K562 (cell line): ENCODE results near the gene MED15. TPM values are rescaled to one million over a fixed set of nuclear protein-coding genes. Genes with fewer than 3 reads are reported as not detected.

ENCODE experiments used
- ATAC-seq: fragments of 200-7000 bp; cut with Tn5 transposase; 3 replicates; pipeline ENCODE4 v1.9.1; 2020; ENCODE audit warnings: moderate library complexity
- BruUV-seq: library from RNA; stranded (reverse); fragments of 400-500 nt; replicated peaks from 2 replicates; lab custom pipeline; 2021; lab: Mats Ljungman, UMichigan
- CTCF ChIA-PET: fragments of 300-600 bp; formaldehyde crosslinking; extraction: SDS; loops from one replicate; lab custom pipeline; 2021; ENCODE audit warnings: low intra/inter-chr PET ratio; lab: Yijun Ruan, JAX
- POLR2A ChIA-PET: fragments of 300-600, 350-650 bp; sonication (Branson Sonifier 250); formaldehyde crosslinking; extraction: SDS; loops from one replicate; lab custom pipeline; 2021; ENCODE audit warnings: antibody characterized with exemption, inconsistent platforms; lab: Yijun Ruan, JAX
- DNase-seq, 4 experiments: peaks; one replicate each; pipeline versions ENCODE4 v3.0.0 to v3.0.0-alpha.2; 2011 to 2018; ENCODE audit warnings: low spot score in 3 of 4, mixed read lengths in 3 of 4; ENCODE audit errors: extremely low read depth in 1 of 4
- FAIRE-seq: peaks from 2 replicates; lab custom pipeline; 2011; peaks lifted over from hg19 to GRCh38; lab: Jason Lieb, UNC
- H2AFZ ChIP-seq: 2 replicates; pipeline ENCODE4 v1.6.0; 2011; ENCODE audit warnings: low read depth, low read length, control low read depth, inconsistent platforms
- H3K27ac ChIP-seq: fragments of 200-600 bp; 3 replicates; pipeline ENCODE4 v1.8.0; 2011; ENCODE audit warnings: low read depth, mild to moderate bottlenecking, control low read depth, inconsistent platforms, low read length, moderate library complexity, mixed read lengths; ENCODE audit errors: extremely low read depth
- H3K27me3 ChIP-seq, 2 experiments: fragments of 300-600 bp in 1 of 2; 2 replicates in 1 of 2; 3 replicates in 1 of 2; pipeline versions ENCODE4 v1.6.0 to v1.8.0; 2011; ENCODE audit warnings: inconsistent platforms in 2 of 2, low read length in 2 of 2, mild to moderate bottlenecking in 1 of 2, mixed read lengths in 1 of 2, moderate library complexity in 1 of 2; ENCODE audit not compliant: control insufficient read depth in 2 of 2, insufficient read depth in 2 of 2
- H3K36me3 ChIP-seq: fragments of 300-600 bp; 3 replicates; pipeline ENCODE4 v1.8.0; 2011; ENCODE audit warnings: mild to moderate bottlenecking, low read length, inconsistent platforms; ENCODE audit not compliant: control insufficient read depth, insufficient read depth
- H3K4me1 ChIP-seq, 2 experiments: fragments of 200-600 bp in 1 of 2; replicated peaks in 1 of 2; 2 replicates in 1 of 2; 3 replicates in 1 of 2; pipeline versions ENCODE4 v1.5.1 to v1.8.0; 2011; ENCODE audit warnings: inconsistent platforms in 2 of 2, low read length in 2 of 2, mild to moderate bottlenecking in 1 of 2, mixed read lengths in 1 of 2, moderate library complexity in 1 of 2; ENCODE audit not compliant: control insufficient read depth in 2 of 2, insufficient read depth in 2 of 2
- H3K4me2 ChIP-seq: 2 replicates; pipeline ENCODE4 v1.6.1; 2011; ENCODE audit warnings: low read length, control low read depth, inconsistent platforms, mixed read lengths; ENCODE audit not compliant: insufficient read depth
- H3K4me3 ChIP-seq: fragments of 200-600 bp; sonication (generic), shearing (Covaris generic); 2 replicates; pipeline ENCODE4 v1.5.1; 2016; ENCODE audit warnings: control low read depth, inconsistent platforms
- H3K79me2 ChIP-seq: fragments of 200-600 bp; 3 replicates; pipeline ENCODE4 v1.8.0; 2011; ENCODE audit warnings: low read length, inconsistent platforms; ENCODE audit not compliant: control insufficient read depth, insufficient read depth
- H3K9ac ChIP-seq, 2 experiments: 2 replicates each; pipeline versions ENCODE4 v1.6.0 to v1.6.1; 2011; ENCODE audit warnings: low read depth in 2 of 2, low read length in 2 of 2, control low read depth in 1 of 2, inconsistent platforms in 1 of 2, mild to moderate bottlenecking in 1 of 2, mixed read lengths in 1 of 2; ENCODE audit not compliant: insufficient read depth in 1 of 2
- H3K9me1 ChIP-seq: one replicate; pipeline ENCODE4 v1.6.0; 2011; ENCODE audit warnings: inconsistent platforms, mild to moderate bottlenecking, low read length, moderate library complexity; ENCODE audit not compliant: control insufficient read depth, insufficient read depth
- H3K9me3 ChIP-seq: replicated peaks from 2 replicates; pipeline ENCODE4 v1.5.1; 2011; ENCODE audit warnings: low read depth, low read length, inconsistent platforms; ENCODE audit not compliant: control insufficient read depth, insufficient read depth
- H4K20me1 ChIP-seq: replicated peaks from 2 replicates; pipeline ENCODE4 v1.6.1; 2011; ENCODE audit warnings: low read length, inconsistent platforms, mixed read lengths; ENCODE audit not compliant: control insufficient read depth, insufficient read depth
- ARID2 ChIP-seq: fragments of 450-650 bp; IDR thresholded peaks from 2 replicates; pipeline ENCODE4 v1.6.1; 2017; ENCODE audit warnings: antibody characterized with exemption, mild to moderate bottlenecking
- ATF7 ChIP-seq: fragments of 450-650 bp; IDR thresholded peaks from 2 replicates; pipeline ENCODE4 v1.7.1; 2014; ENCODE audit warnings: mild to moderate bottlenecking, moderate library complexity
- BRD4 ChIP-seq: fragments of 200-600 bp; sonication (generic); IDR thresholded peaks from 2 replicates; pipeline ENCODE4 v1.6.1; 2017; ENCODE audit warnings: inconsistent platforms
- CEBPG ChIP-seq, 3 experiments: fragments of 200-800 bp in 1 of 3; sonication (Bioruptor generic) in 1 of 3; sonication (generic) in 1 of 3; formaldehyde crosslinking in 1 of 3; IDR thresholded peaks in 2 of 3; conservative IDR thresholded peaks in 1 of 3; 2 replicates each; pipeline versions ENCODE4 v1.6.1 to v1.8.0; 2016 to 2022; ENCODE audit warnings: missing compliant biosample characterization in 2 of 3, missing genetic modification characterization in 2 of 3, mild to moderate bottlenecking in 1 of 3, missing genetic modification reagents in 1 of 3
- ETS1 ChIP-seq: conservative IDR thresholded peaks from 2 replicates; pipeline ENCODE4 v1.6.1; 2011; ENCODE audit warnings: low read depth, mild to moderate bottlenecking, low read length; ENCODE audit not compliant: control insufficient read depth
- MAX ChIP-seq: sonication (generic); formaldehyde crosslinking; IDR thresholded peaks from 2 replicates; pipeline ENCODE4 v1.9.0; 2022; ENCODE audit warnings: mild to moderate bottlenecking, missing genetic modification reagents
- MLX ChIP-seq, 2 experiments: fragments of 450-650 bp in 1 of 2; sonication (generic) in 1 of 2; formaldehyde crosslinking; conservative IDR thresholded peaks; 2 replicates each; pipeline versions ENCODE4 v1.4.0 to v1.8.1; 2020 to 2022; ENCODE audit warnings: mild to moderate bottlenecking in 1 of 2, missing genetic modification reagents in 1 of 2
- NR2C2 ChIP-seq, 2 experiments: fragments of 200-800 bp in 1 of 2; sonication (Bioruptor generic) in 1 of 2; sonication (generic) in 1 of 2; formaldehyde crosslinking in 1 of 2; IDR thresholded peaks; 2 replicates each; pipeline versions ENCODE4 v1.6.1 to v1.8.0; 2016 to 2022; ENCODE audit warnings: mild to moderate bottlenecking in 1 of 2, missing compliant biosample characterization in 1 of 2, missing genetic modification characterization in 1 of 2, missing genetic modification reagents in 1 of 2
- PBX2 ChIP-seq, 2 experiments: IDR thresholded peaks in 1 of 2; conservative IDR thresholded peaks in 1 of 2; 2 replicates each; pipeline ENCODE4 v1.6.1; 2016; ENCODE audit warnings: low read depth in 2 of 2, mild to moderate bottlenecking in 1 of 2, missing compliant biosample characterization in 1 of 2, missing genetic modification characterization in 1 of 2, moderate library complexity in 1 of 2
- TEAD4 ChIP-seq, 2 experiments: sonication (generic) in 1 of 2; formaldehyde crosslinking in 1 of 2; IDR thresholded peaks; 2 replicates each; pipeline versions ENCODE4 v1.6.1 to v1.8.0; 2012 to 2022; ENCODE audit warnings: borderline replicate concordance in 1 of 2, inconsistent platforms in 1 of 2, low read length in 1 of 2, mild to moderate bottlenecking in 1 of 2, missing genetic modification reagents in 1 of 2
- ZBTB33 ChIP-seq: sonication (generic); formaldehyde crosslinking; IDR thresholded peaks from 2 replicates; pipeline ENCODE4 v1.8.1; 2023; ENCODE audit warnings: mild to moderate bottlenecking, missing genetic modification reagents
- WGBS: fragments of 100-300 bp; shearing (Covaris generic); methylation state at CpG from one replicate; pipeline ENCODE4 v1.1.6; 2016; ENCODE audit warnings: low coverage, mixed read lengths; ENCODE audit not compliant: insufficient coverage; ENCODE audit errors: missing lambda C conversion rate; 5-methylcytosine and 5-hydroxymethylcytosine counted together
- in situ Hi-C: fragments of 300-500 bp; cut with MboI; formaldehyde crosslinking; loops from 4 replicates; pipeline ENCODE4 v1.15.0; 2018; ENCODE audit warnings: inconsistent platforms, mixed read lengths
- intact Hi-C: fragments of 100-400 bp; cut with micrococcal nuclease; formaldehyde crosslinking; loops from 2 replicates; pipeline ENCODE4 v1.14.2; 2022
- polyA plus RNA-seq, 8 experiments: library from polyadenylated mRNA; depleted of rRNA in 4 of 8; stranded (reverse) in 5 of 8; unstranded in 3 of 8; fragments of >200 nt; fragmentation: Nextera tagmentation in 2 of 8; fragmentation: Illumina TruSeq in 1 of 8; extraction: Ambion mirVana in 2 of 8; extraction: Trizol in 1 of 8; gene quantifications; 2 replicates each; pipeline versions ENCODE4 v1.2.1 to v1.2.3, GENCODE V29; 2011 to 2014; ENCODE audit warnings: inconsistent platforms in 1 of 8, missing spikeins in 1 of 8
- total RNA-seq, 7 experiments: library from RNA; depleted of rRNA in 6 of 7; stranded (reverse); fragments of >200 nt in 6 of 7; fragmentation: Illumina TruSeq in 2 of 7; extraction: Trizol in 2 of 7; gene quantifications; 2 replicates each; pipeline versions ENCODE4 v1.2.1 to v1.2.3, GENCODE V29; 2011 to 2021; ENCODE audit warnings: low replicate concordance in 1 of 7

Gene MED15
- total and polyA plus RNA-seq, 9 of the 15 experiments (the other 6 are each of a cell fraction or from before 2014, with no cell fraction given), result 4.0 to 271 (median 60.1) TPM

- 86% methylated on average over 5 of the region's 5 CpGs for WGBS
- TF ChIP-seq MLX (CRISPR knock-in tag; conservative IDR thresholded peaks at IDR 0.05) (0 out of 4 replicates have a peak, but pooled peaks of 1 of the 2 experiments have one; percentile 25), ARID2 (no peak), TEAD4 (IDR thresholded peaks at IDR 0.05; ENCODE audit: low read length) (no peak), TEAD4 (CRISPR knock-in tag; IDR thresholded peaks at IDR 0.05; ENCODE audit: borderline replicate concordance) (peak; percentile 79; the same call in 1 of the 2 replicates), ZBTB33 (CRISPR knock-in tag) (no peak), CEBPG (CRISPR knock-in tag; IDR thresholded peaks at IDR 0.05) (0 out of 2 replicates have a peak, but pooled peaks have one; percentile 42), CEBPG (tag; conservative IDR thresholded peaks at IDR 0.05 in 1 of 2, IDR thresholded peaks at IDR 0.05 in 1 of 2) (no peak), ETS1 (no peak), ATF7 (0 out of 2 replicates have a peak, but pooled peaks have one; percentile 14), MAX (CRISPR knock-in tag) (peak; percentile 35; the same call in 1 of the 2 replicates), PBX2 (CRISPR knock-in tag; IDR thresholded peaks at IDR 0.05; ENCODE audit: low read depth) (peak; percentile 18; the same call in 1 of the 2 replicates), PBX2 (tag; conservative IDR thresholded peaks at IDR 0.05; ENCODE audit: low read depth) (no peak), NR2C2 (CRISPR knock-in tag; IDR thresholded peaks at IDR 0.05) (peak; percentile 35; the same call in 1 of the 2 replicates), NR2C2 (tag; IDR thresholded peaks at IDR 0.05) (no peak), BRD4 (no peak)
Measured at GRCh38 chr22:20567993-20568417, 60.6 kb downstream of the MED15 start.

More at GRCh38 chr22:20567993-20568417, 60.6 kb downstream of the MED15 start:
- H4K20me1 ChIP-seq, result peaks cover 39% of the 10 kb centered on the region
- no peak overlapping the region for H3K4me2 ChIP-seq
- POLR2A ChIA-PET, result interaction anchor here (0.6 to 68.9 kb wide), 14 partner anchors 8 to 1193 kb away, joined by 3 to 1693 read pairs (median 4); partner anchors contain the start of gene MED15
- BruUV-seq, result no TSS peak
- no peak overlapping the region for H3K4me3 ChIP-seq
- no peak for FAIRE-seq
- intact Hi-C loops (no loop called here), in situ Hi-C loops (no loop called here)
- CTCF ChIA-PET, result interaction anchor here (0.7 to 2.3 kb wide), 3 partner anchors 9 to 150 kb away, joined by 4 to 15 read pairs (median 6); no protein-coding TSS in a partner anchor
- H3K9me3 ChIP-seq, result no peaks in the 10 kb centered on the region
- peak; percentile 13; the same call in 1 of the 3 replicates for ATAC-seq
- H3K27ac ChIP-seq, result no peak overlapping the region
- peak in 2 of 4 experiments; percentile 59 to 71 for DNase-seq
- peaks cover 92% of the 10 kb centered on the region for H3K36me3 ChIP-seq
- no peaks in the 10 kb centered on the region for H3K27me3 ChIP-seq
- H2AFZ ChIP-seq, result no peak overlapping the region
- H3K4me1 ChIP-seq, result peaks cover 2 to 11% of the 10 kb centered on the region in 2 experiments; a peak in 3 of 5 replicates
- H3K9me1 ChIP-seq, result peaks cover 16% of the 10 kb centered on the region
- H3K9ac ChIP-seq, result no peak overlapping the region
- H3K79me2 ChIP-seq, result no peaks in the 10 kb centered on the region
